K562 (cell line): Measurements from ENCODE around the gene TADA2A. TPM values are rescaled to one million over a fixed set of nuclear protein-coding genes. Genes with fewer than 3 reads are reported as not detected.

ENCODE experiments used
- ATF6 ChIP-seq: sonication (generic); formaldehyde crosslinking; IDR thresholded peaks from 2 replicates; pipeline ENCODE4 v1.4.0; 2020; ENCODE audit warnings: mild to moderate bottlenecking, missing genetic modification reagents
- CAMTA2 ChIP-seq: fragments of 250-450 bp; sonication (Bioruptor Pico); conservative IDR thresholded peaks from 2 replicates; pipeline ENCODE4 v1.5.1; 2022
- CBX8 ChIP-seq: fragments of 200-600 bp; sonication (generic); IDR thresholded peaks from 2 replicates; pipeline ENCODE4 v1.6.1; 2012; ENCODE audit warnings: borderline replicate concordance, mixed run types, low read depth, mild to moderate bottlenecking, moderate library complexity, mixed read lengths, low read length, control low read depth, inconsistent platforms; ENCODE audit not compliant: poor library complexity, severe bottlenecking; ENCODE audit errors: extremely low read depth
- CEBPG ChIP-seq, 3 experiments: fragments of 200-800 bp in 1 of 3; sonication (Bioruptor generic) in 1 of 3; sonication (generic) in 1 of 3; formaldehyde crosslinking in 1 of 3; IDR thresholded peaks in 2 of 3; conservative IDR thresholded peaks in 1 of 3; 2 replicates each; pipeline versions ENCODE4 v1.6.1 to v1.8.0; 2016 to 2022; ENCODE audit warnings: missing compliant biosample characterization in 2 of 3, missing genetic modification characterization in 2 of 3, mild to moderate bottlenecking in 1 of 3, missing genetic modification reagents in 1 of 3
- ELF1 ChIP-seq: fragments of 200-800 bp; sonication (Bioruptor generic); IDR thresholded peaks from 2 replicates; pipeline ENCODE4 v1.6.1; 2016; ENCODE audit warnings: missing genetic modification characterization, missing compliant biosample characterization
- NUFIP1 ChIP-seq: fragments of 450-650 bp; IDR thresholded peaks from 2 replicates; pipeline ENCODE4 v1.6.1; 2018; ENCODE audit not compliant: partially characterized antibody
- PREB ChIP-seq: sonication (generic); formaldehyde crosslinking; IDR thresholded peaks from 2 replicates; pipeline ENCODE4 v1.8.1; 2023; ENCODE audit warnings: mild to moderate bottlenecking, missing genetic modification reagents
- SFPQ ChIP-seq: fragments of 200-400 bp; formaldehyde crosslinking; IDR thresholded peaks from 2 replicates; pipeline ENCODE4 v1.6.1; 2017; ENCODE audit warnings: mild to moderate bottlenecking, low read depth, low read length, moderate library complexity
- THRA ChIP-seq: fragments of 450-650 bp; IDR thresholded peaks from 2 replicates; pipeline ENCODE4 v1.6.1; 2017; ENCODE audit warnings: mild to moderate bottlenecking, moderate library complexity
- XRCC3 ChIP-seq: fragments of 450-650 bp; IDR thresholded peaks from 2 replicates; pipeline ENCODE4 v1.6.1; 2017; ENCODE audit warnings: mild to moderate bottlenecking, moderate library complexity
- ZFX ChIP-seq: sonication (generic); formaldehyde crosslinking; IDR thresholded peaks from 2 replicates; pipeline ENCODE4 v1.8.0; 2022; ENCODE audit warnings: mild to moderate bottlenecking, missing genetic modification reagents, moderate library complexity
- ZNF197 ChIP-seq: fragments of 200-800 bp; sonication (Bioruptor generic); IDR thresholded peaks from 2 replicates; pipeline ENCODE4 v1.6.1; 2016; ENCODE audit warnings: low read depth, missing genetic modification characterization, missing compliant biosample characterization
- ZNF592 ChIP-seq: fragments of 450-650 bp; IDR thresholded peaks from 2 replicates; pipeline ENCODE4 v1.6.1; 2017; ENCODE audit warnings: antibody characterized with exemption, mild to moderate bottlenecking
- polyA plus RNA-seq, 8 experiments: library from polyadenylated mRNA; depleted of rRNA in 4 of 8; stranded (reverse) in 5 of 8; unstranded in 3 of 8; fragments of >200 nt; fragmentation: Nextera tagmentation in 2 of 8; fragmentation: Illumina TruSeq in 1 of 8; extraction: Ambion mirVana in 2 of 8; extraction: Trizol in 1 of 8; gene quantifications; 2 replicates each; pipeline versions ENCODE4 v1.2.1 to v1.2.3, GENCODE V29; 2011 to 2014; ENCODE audit warnings: inconsistent platforms in 1 of 8, missing spikeins in 1 of 8
- total RNA-seq, 7 experiments: library from RNA; depleted of rRNA in 6 of 7; stranded (reverse); fragments of >200 nt in 6 of 7; fragmentation: Illumina TruSeq in 2 of 7; extraction: Trizol in 2 of 7; gene quantifications; 2 replicates each; pipeline versions ENCODE4 v1.2.1 to v1.2.3, GENCODE V29; 2011 to 2021; ENCODE audit warnings: low replicate concordance in 1 of 7

The TADA2A gene
- total and polyA plus RNA-seq, 9 of the 15 experiments (the other 6 are each of a cell fraction or from before 2014, with no cell fraction given): 13.8 to 37.7 (median 25.0) TPM

GRCh38 chr17:37490638-37491614 lies 84.2 kb downstream of the TADA2A start (continued):
- TF ChIP-seq CEBPG (CRISPR knock-in tag; IDR thresholded peaks at IDR 0.05) (no peak), CEBPG (tag; conservative IDR thresholded peaks at IDR 0.05 in 1 of 2, IDR thresholded peaks at IDR 0.05 in 1 of 2) (no peak), XRCC3 (no peak), ELF1 (no peak), SFPQ (no peak), ATF6 (CRISPR knock-in tag) (no peak), PREB (CRISPR knock-in tag) (no peak), NUFIP1 (no peak), THRA (no peak), ZNF592 (peak; percentile 82), ZNF197 (no peak), CAMTA2 (CRISPR knock-in tag) (no peak), CBX8 (no peak), ZFX (CRISPR knock-in tag) (peak; percentile 64)
